HG03139 (cell line): ENCODE measurements around the gene HELZ.
"Not testable (repeated sequence)": the region's sequence is repeated elsewhere in the genome, so short reads cannot be mapped to it uniquely, and the experiment has no call there.

ENCODE experiments used
- ATAC-seq: cut with Tn5 transposase; IDR thresholded peaks from one replicate; pipeline ENCODE4 v1.9.1; 2021; ENCODE audit not compliant: unreplicated experiment

HELZ gene

GRCh38 chr17:67054011-67054591 is 190.9 kb downstream of the HELZ start:
- no peak for ATAC-seq

GRCh38 chr17:67053438-67054000 is 191.5 kb downstream of the HELZ start:
- no peak for ATAC-seq

- no peak for ATAC-seq
Observed at GRCh38 chr17:67052720-67053437, 192.1 kb downstream of the HELZ start.

GRCh38 chr17:67051837-67052236 is 193.2 kb downstream of the HELZ start:
- no peak for ATAC-seq

GRCh38 chr17:67051155-67051538 is 193.8 kb downstream of the HELZ start:
- no peak for ATAC-seq

- no peak for ATAC-seq
Observed at GRCh38 chr17:67050471-67051154, 194.4 kb downstream of the HELZ start.

GRCh38 chr17:67050066-67050465 is 194.9 kb downstream of the HELZ start:
- no peak for ATAC-seq

GRCh38 chr17:67049025-67049739 is 195.8 kb downstream of the HELZ start:
- ATAC-seq = no peak

- no peak for ATAC-seq
Observed at GRCh38 chr17:67047382-67047781, 197.6 kb downstream of the HELZ start.

- no peak for ATAC-seq
Observed at GRCh38 chr17:67046398-67046797, 198.6 kb downstream of the HELZ start.

GRCh38 chr17:67044940-67045339 is 200.1 kb downstream of the HELZ start:
- no peak for ATAC-seq

GRCh38 chr17:67044016-67044772 is 200.8 kb downstream of the HELZ start, which contains the start of gene CACNG1:
Gene CACNG1, plus strand, starts transcription at chr17:67044554. Its CDS starts 107 bp downstream, at chr17:67044661.
- no peak for ATAC-seq

GRCh38 chr17:67043283-67043682 is 201.7 kb downstream of the HELZ start:
- no peak for ATAC-seq

GRCh38 chr17:67041941-67042899 is 202.8 kb downstream of the HELZ start:
- no peak for ATAC-seq

GRCh38 chr17:67041531-67041930 is 203.5 kb downstream of the HELZ start:
- no peak for ATAC-seq

GRCh38 chr17:67041119-67041518 is 203.9 kb downstream of the HELZ start:
- not testable (repeated sequence) for ATAC-seq

GRCh38 chr17:67040652-67041051 is 204.3 kb downstream of the HELZ start:
- no peak for ATAC-seq

- no peak for ATAC-seq
Observed at GRCh38 chr17:67038861-67039365, 206.1 kb downstream of the HELZ start.
